ENCODE results near the gene DPH2.

The DPH2 gene

DNA sequence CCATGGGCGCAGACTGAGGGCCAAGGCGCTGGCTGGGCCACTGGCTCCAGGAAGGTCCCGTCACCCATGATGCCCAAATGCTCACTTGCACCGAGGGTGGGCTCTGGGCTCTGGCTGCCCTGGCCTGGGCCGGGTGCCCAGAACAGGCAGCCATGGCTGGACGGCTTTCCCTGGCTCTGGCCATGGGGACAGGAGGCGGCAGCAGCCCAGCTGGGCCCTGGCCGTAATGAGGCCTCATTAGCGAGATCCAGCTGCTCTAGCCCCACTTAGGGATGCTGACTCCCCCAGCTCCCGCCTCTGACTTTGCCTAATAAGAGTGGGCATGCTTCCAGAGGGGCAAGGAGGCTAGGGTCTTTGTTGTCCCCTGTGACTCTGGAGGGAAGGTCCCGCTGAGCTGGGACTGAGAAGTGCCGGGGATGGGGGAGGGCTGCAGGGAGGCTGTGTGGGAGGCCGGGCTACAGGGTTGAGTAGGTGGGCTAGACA is 49.7 kb downstream of the DPH2 start:
- no peak for TF ChIP-seq CTCF (IDR thresholded peaks at IDR 0.05; ENCODE audit: insufficient read depth, low read length, missing control alignments)
- no peak overlapping the region for H3K4me3 ChIP-seq (ENCODE audit: low read depth, low read length)
- no peak for DNase-seq (ENCODE audit: low read depth, low spot score)
- CTCF ChIA-PET, result interaction anchor here (1.4 to 15.1 kb wide), 3 partner anchors 8 to 18 kb away, joined by 6 to 170 read pairs (median 14); no protein-coding TSS in a partner anchor
- POLR2A ChIA-PET, result no interaction called here

- no peak for DNase-seq (ENCODE audit: low read depth, low spot score)
- TF ChIP-seq CTCF (IDR thresholded peaks at IDR 0.05; ENCODE audit: insufficient read depth, low read length, missing control alignments), result no peak
- ChIA-PET CTCF (interaction anchor here (0.7 to 15.1 kb wide), 4 partner anchors 8 to 17 kb away, joined by 3 to 170 read pairs (median 10); no protein-coding TSS in a partner anchor), POLR2A (interaction anchor here (1.1 kb wide), 1 partner anchor 11 kb away, joined by 7 read pairs; the partner anchor contains the start of gene SLC6A9)
- H3K4me3 ChIP-seq (ENCODE audit: low read depth, low read length), result no peak overlapping the region
Observed at GRCh38 chr1:44020464-44020863, 50.7 kb downstream of the DPH2 start.

DNA sequence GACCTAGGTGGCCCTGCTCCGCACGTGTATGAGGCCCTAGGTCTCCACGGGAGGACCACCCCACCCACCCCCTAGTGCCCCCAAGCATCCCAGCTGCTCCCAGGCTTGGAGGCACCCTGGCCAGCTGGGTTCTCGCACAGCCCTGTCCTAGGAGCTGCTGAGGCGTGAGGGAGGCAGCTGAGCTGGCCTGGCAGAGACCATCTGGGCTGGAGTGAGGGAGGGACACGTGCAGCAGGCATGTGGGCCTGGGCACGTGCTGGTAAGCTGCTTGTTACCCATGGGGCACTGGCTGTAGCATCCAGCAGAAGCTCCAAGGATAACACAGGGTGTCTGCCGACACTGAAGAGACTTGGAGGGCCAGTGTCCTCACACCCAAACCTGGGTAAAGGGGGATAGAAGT is 51.3 kb downstream of the DPH2 start:
- no peak for TF ChIP-seq CTCF (IDR thresholded peaks at IDR 0.05; ENCODE audit: insufficient read depth, low read length, missing control alignments)
- DNase-seq (ENCODE audit: low read depth, low spot score), result no peak
- H3K4me3 ChIP-seq (ENCODE audit: low read depth, low read length), result no peak overlapping the region
- ChIA-PET POLR2A (interaction anchor here (1.1 kb wide), 1 partner anchor 10 kb away, joined by 7 read pairs; the partner anchor contains the start of gene SLC6A9), CTCF (interaction anchor here (0.7 to 15.1 kb wide), 4 partner anchors 8 to 17 kb away, joined by 3 to 170 read pairs (median 10); no protein-coding TSS in a partner anchor)

DNA sequence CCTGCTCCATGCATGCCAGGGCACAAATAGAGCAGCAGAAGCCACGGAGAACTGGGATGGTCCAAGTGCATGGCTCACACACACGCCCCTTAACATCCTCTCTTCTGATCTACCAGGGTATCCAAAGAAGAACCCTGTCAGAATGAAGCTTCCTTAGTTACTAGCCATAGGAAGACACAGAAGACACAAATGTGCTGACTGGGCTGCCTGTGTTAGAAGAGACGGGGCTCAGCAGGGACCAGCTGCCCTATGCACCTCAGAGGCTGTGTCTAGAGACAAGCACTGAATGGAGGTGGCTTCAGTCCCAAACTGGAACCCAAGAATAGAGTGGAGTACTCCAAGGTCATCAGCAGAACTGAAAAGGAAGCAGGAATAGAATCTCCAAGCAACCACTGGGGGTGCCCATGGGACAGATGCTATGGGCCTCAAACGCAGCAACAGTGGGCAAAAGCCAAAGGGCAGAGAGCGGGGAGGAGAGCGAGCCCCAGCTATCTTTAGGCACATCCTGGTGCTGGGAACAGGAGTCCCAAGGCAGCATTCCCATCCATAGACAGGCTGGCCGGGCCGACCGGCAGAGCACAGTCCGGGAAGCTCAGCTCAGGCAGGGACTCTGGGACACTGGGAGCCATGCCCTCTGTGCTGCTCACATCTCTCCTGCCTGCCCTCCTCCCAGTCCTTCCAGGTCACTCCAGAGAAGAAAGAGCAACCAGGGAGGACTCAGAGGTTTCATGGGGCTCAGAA is 51.9 kb downstream of the DPH2 start:
- no peak for DNase-seq (ENCODE audit: low read depth, low spot score)
- no peak overlapping the region for H3K4me3 ChIP-seq (ENCODE audit: low read depth, low read length)
- POLR2A ChIA-PET, result interaction anchor here (1.1 kb wide), 1 partner anchor 9 kb away, joined by 7 read pairs; the partner anchor contains the start of gene SLC6A9
- CTCF ChIA-PET, result interaction anchor here (3.4 to 15.1 kb wide), 2 partner anchors 15 to 17 kb away, joined by 14 to 170 read pairs; no protein-coding TSS in a partner anchor
- no peak for TF ChIP-seq CTCF (IDR thresholded peaks at IDR 0.05; ENCODE audit: insufficient read depth, low read length, missing control alignments)

Measured in AG04449 (cell line).